IMR-90 (cell line): Measurements from ENCODE around the gene NR4A2.

Source experiments
- BHLHE40 ChIP-seq: fragments of 150-350 bp; IDR thresholded peaks from 2 replicates; pipeline ENCODE4 v1.6.1; 2016; ENCODE audit warnings: mild to moderate bottlenecking, low read depth, low read length
- MAFK ChIP-seq: IDR thresholded peaks from 2 replicates; pipeline ENCODE4 v1.6.1; 2012; ENCODE audit warnings: low read depth, low read length, improper control_type of control experiment
- POLR2A ChIP-seq: IDR thresholded peaks from 2 replicates; pipeline ENCODE4 v1.6.1; 2012; ENCODE audit warnings: mild to moderate bottlenecking, low read depth, low read length
- RAD21 ChIP-seq: IDR thresholded peaks from 2 replicates; pipeline ENCODE4 v1.6.1; 2012; ENCODE audit warnings: low read length, improper control_type of control experiment
- USF2 ChIP-seq: fragments of 150-350 bp; IDR thresholded peaks from 2 replicates; pipeline ENCODE4 v1.6.1; 2017; ENCODE audit warnings: mild to moderate bottlenecking, antibody characterized with exemption, low read length, low read depth
- TF ChIP-seq, protein P1 (sequence below): conservative IDR thresholded peaks from 2 replicates; pipeline ENCODE4 v1.5.1; 2012; ENCODE audit warnings: mild to moderate bottlenecking, low read depth, low read length, improper control_type of control experiment

GRCh38 chr2:156279446-156280150 lies 52.9 kb downstream of the NR4A2 start:
- TF ChIP-seq, protein P1, sequence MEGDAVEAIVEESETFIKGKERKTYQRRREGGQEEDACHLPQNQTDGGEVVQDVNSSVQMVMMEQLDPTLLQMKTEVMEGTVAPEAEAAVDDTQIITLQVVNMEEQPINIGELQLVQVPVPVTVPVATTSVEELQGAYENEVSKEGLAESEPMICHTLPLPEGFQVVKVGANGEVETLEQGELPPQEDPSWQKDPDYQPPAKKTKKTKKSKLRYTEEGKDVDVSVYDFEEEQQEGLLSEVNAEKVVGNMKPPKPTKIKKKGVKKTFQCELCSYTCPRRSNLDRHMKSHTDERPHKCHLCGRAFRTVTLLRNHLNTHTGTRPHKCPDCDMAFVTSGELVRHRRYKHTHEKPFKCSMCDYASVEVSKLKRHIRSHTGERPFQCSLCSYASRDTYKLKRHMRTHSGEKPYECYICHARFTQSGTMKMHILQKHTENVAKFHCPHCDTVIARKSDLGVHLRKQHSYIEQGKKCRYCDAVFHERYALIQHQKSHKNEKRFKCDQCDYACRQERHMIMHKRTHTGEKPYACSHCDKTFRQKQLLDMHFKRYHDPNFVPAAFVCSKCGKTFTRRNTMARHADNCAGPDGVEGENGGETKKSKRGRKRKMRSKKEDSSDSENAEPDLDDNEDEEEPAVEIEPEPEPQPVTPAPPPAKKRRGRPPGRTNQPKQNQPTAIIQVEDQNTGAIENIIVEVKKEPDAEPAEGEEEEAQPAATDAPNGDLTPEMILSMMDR: no peak
- TF ChIP-seq POLR2A (no peak), BHLHE40 (no peak), MAFK (no peak), RAD21 (no peak), USF2 (no peak)
